ENCODE results near the gene C17orf58.

GRCh38 chr17:67980456-67980855 lies 15.8 kb downstream of the C17orf58 start:
- no peak for TF ChIP-seq CTCF (conservative IDR thresholded peaks at IDR 0.05; ENCODE audit: low read depth in 2 of 2)
- no peak for TF ChIP-seq POLR2AphosphoS5 (IDR thresholded peaks at IDR 0.05; ENCODE audit: low read depth)
- TF ChIP-seq EZH2phosphoT487 (IDR thresholded peaks at IDR 0.05; ENCODE audit: unreplicated experiment): no peak
- TF ChIP-seq EZH2 (IDR thresholded peaks at IDR 0.05; ENCODE audit: low read depth, unreplicated experiment): no peak
- no peak for TF ChIP-seq REST (IDR thresholded peaks at IDR 0.05; ENCODE audit: unreplicated experiment)
- no peak for TF ChIP-seq NANOG (IDR thresholded peaks at IDR 0.05; ENCODE audit: borderline replicate concordance)
- no peak for TF ChIP-seq STAT1 (IDR thresholded peaks at IDR 0.05; ENCODE audit: unreplicated experiment)
- no peak for TF ChIP-seq JUNB (IDR thresholded peaks at IDR 0.05; ENCODE audit: unreplicated experiment)
